ENCODE measurements around the gene CTNND2. TPM values are rescaled to one million over a fixed set of nuclear protein-coding genes. Genes with fewer than 3 reads are reported as not detected.
A peak's percentile ranks its signal among the peaks of the same experiment; 100 is the strongest.

CTNND2 gene
- polyA plus RNA-seq, 3 donors = 1.9 to 2.9 (median 2.9) TPM

DNA sequence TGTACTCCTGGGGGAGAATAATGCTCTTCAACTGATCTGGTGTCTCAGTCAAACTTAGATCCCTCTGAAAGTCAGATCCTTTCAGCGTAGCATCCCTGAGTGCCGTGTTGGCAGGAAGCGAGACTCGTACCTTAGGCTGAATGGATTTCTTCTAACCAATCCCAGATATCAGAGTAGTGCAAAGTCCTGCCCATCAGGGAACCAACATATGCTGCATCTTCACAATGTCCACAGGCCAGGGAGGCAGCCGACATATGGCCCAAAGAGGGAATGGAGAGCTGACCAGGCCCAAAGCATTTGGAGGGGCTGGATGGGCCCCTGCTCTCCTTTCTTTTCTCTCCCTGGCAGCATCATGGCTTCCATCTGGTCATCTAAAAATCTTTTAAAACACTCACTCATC is 646.2 kb downstream of the CTNND2 start:
- no peak for DNase-seq

DNA sequence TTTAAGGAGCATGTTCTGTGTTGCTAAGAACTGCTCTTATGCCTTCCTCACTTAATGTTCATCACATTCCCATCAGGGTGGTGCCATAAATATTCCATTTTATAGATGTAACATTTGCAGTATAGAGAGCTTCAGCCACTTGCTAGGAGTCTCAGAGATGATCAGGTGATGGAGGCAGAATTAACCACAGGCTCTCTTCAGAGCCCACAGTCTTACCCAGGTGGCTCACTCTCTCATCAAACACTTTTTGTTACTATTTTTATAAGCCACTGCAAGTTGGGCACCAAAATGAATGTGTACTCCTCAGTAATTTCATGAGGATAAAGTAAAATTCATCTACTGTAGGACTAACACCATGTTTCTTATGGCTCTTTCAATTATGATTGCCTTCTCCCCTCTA is 651.7 kb downstream of the CTNND2 start:
- DNase-seq = no peak

DNA sequence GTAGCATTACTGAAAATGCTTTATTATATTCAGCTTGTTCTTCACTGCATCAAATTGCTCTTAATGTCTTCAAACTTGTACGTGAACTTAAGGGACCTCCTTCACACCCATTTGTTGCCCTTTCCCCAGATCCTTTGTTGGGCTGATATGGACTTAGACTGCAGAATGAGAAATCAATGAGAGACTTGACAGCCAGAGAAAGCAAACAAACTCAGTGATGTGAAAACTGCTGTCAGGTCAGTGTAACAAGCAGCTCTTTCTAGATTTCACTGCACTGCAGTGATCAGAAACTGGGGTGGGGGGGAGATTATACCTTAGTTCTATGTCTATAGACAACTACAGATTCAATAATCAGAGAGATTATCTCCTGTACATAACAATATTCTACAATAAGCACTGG is 652.2 kb downstream of the CTNND2 start:
- DNase-seq = no peak

DNA sequence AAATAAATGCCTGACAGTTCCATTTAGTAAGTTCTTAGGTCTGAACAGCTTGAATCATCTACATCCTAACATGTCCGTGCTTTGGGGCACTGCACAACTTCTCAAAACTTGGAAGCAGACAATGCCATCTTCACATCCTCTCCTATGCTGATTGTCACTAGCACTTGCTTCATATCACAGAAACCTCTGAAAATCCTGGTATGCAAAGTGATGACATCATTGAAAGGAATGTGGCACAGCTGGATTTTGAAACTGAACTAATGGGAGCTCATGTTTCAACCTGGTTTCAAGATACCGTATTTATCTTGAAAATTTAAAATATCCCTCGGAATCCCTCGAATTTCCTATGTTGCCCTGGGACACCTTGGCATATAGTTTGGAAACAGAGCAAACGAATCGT is 653.0 kb downstream of the CTNND2 start:
- DNase-seq = peak; percentile 66

DNA sequence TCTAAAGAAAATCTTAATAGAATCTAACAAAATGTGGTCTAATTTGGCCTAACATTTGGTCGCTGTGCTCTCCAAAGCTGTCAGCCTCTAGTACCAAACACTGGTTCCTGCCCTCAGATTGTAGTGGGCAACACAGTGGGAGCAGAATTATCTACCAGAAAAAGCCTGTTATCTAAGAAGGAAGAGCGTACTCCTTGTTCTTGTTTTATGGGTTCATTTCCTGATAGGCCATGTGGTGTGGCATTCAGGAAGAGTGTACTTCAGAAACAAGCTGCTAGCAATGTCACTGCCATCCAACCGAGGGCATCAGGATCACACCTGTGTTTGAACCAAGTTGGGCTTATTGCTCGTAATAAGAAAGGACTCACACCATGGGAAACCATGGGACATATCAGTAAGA is 655.3 kb downstream of the CTNND2 start:
- DNase-seq = no peak

DNA sequence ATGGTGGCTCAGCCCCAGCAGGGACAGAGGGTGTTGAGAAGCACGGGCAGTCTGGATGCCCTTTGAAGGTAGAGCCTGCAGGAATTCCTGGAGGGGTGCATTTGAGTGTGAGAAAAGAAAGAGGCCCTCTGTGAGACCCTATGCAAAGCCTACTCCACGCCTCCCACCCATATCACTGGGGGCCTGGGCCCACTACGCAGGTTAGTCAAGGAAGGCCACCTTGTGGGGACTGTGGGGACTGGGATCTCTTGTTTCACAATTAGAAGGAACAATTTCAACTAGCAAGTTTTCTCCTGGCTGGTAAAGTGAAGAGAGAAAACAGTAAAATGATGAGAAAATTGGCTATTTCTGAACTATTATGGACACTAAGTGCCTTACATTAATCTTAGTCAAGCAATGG is 657.0 kb downstream of the CTNND2 start:
- no peak for DNase-seq

DNA sequence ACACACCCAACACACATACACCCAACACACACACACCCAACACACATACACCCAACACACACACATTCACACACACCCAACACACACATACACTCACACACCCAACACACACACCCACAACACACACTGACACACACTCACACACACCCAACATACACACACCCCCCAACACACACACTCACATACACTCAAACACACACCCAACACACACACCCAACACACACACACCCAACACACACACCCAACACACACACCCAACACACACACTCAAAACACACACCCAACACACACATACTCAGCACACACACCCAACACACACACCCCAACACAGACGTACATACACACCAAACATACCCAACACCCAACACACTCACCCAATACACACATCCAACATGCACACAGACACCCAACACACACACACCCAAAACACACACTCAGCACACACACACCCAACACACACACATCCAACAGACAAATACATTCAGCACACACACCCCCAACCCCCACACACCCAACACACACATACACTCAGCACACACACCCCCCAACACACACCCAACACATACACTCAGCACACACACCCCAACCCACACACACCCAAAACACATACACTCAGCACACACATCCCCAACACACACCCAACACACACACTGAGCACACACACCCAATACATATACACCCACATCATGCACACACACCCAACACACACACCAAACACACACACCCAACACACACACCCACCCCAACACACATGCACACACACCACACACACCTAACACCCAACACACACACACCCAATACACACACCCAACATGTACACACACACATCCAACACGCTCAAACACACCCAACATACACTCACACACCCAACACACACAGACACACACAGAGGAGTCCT is 663.7 kb downstream of the CTNND2 start:
- no peak for DNase-seq

DNA sequence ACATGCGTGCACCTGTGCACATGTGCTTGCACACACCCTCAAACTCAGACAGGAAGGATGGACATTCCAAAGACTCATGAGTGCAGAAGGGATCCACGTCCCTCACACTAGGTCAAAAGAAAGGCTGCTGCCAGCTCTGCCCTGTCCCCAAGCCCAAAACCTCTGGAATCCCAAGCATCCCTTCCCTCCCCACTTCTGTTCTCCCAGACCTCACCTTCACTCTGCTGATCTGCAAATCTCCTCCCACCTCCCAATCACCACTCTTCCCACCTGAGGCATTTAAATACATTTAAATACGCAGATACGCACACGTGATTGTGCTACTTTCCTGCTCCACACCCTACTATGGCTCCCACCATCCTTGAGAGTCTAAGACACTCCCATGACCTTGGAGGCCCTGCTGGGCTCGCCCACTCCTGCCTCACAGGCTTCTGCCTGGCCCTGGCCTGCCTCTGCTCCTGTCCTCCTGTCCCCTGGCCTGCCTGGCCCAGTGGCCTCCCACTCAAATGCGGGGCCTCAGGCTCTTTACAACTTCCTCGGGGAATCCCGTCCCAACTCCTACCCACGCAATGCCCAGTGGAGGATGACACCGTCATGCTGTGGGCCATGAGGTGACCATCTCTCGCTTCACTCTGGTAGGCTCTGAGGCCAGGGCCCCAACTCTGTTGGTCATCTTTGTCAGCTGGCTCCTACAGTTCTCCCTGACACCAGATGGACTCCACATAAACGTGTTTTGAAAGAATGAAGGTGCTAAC is 664.8 kb downstream of the CTNND2 start:
- DNase-seq = no peak

DNA sequence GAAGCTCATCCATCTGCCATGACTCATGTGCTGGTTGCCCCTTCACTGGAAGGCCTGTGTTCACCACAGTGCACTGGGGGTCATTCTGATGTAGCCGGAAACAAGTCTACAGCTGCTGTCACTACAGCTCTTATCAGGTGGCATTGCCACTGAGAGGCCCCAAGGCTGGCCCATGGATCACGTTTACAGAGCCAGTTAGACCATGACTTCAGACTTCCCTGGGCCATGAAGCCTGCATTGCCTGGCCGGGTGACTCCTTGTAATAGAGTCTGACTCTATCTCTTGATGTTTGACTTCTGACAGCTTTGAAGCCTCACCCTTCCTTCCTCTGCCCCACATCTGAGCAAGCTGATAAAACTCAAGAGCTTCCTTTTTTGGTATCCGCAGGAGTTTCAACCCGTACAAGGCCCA is 669.7 kb downstream of the CTNND2 start:
- DNase-seq = no peak

DNA sequence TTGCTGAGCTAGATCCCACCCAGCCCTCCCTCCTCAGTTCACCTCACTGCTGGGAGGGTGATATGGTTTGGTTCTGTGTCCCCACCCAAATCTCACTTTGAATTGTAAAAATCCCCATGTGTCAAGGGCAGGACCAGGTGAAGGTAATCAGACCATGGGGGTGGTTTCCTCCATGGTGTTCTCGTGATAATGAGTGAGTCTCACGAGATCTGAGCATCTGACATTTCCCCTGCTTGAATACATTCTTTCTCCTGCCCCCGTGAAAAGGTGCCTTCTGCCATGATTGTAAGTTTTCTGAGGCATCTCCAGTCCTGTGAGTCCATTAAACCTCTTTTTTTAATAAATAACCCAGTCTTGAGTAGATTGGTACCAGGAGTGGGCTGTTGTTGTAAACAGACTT is 673.4 kb downstream of the CTNND2 start:
- DNase-seq = no peak

DNA sequence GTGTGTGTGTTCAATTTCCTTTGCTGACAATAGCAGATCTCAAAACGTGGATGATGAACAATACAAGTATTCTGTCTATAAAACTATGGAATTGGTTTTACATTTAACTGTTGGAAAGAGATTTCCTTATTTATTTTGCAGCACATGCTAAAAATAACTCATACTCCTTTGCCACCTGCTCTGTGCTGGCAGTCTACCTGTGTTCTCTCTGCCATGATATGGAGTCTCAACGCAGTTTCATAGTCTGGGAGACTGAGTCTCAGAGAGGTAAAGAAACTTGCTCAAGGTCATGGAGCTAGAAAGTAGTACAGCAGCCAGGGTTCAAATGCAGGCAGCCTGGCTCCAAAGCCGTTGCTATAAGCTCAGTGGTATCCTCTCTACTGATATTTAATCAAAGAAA is 677.2 kb downstream of the CTNND2 start:
- no peak for DNase-seq

DNA sequence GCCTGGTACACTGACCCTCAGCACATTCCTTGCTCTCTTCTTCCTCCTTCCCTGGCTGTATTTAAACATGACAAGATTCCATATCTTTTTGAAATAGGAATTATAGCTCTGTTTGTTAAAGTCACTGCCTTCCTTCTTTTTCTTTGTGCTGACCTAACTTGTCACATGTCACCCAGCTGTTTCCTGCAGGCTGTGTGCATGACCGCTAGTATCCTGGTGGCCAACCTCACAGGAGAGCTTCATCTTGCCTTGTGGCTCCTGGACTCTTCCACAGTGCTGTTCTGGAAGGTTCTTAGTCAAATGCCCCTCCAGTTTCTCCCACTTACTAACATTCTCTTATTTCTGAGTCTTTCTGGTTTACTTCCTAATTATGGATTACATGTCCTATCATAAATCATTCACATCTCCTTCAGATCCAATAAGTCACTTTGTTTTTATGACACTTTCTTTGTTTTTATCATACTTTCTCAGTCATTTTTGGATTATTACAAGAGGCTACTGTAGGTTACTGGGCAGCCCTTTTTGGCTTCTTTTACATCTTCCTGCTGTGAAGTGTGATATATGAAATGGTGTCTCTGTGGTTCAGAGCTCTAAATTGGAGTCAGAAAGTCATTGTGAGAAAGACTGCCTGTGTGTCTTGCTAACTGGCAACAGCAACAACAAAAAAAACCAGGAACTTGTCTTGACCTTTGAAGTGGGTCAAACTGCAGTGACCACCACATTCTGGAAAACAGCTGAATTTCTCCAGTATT is 679.6 kb downstream of the CTNND2 start:
- DNase-seq = no peak

DNA sequence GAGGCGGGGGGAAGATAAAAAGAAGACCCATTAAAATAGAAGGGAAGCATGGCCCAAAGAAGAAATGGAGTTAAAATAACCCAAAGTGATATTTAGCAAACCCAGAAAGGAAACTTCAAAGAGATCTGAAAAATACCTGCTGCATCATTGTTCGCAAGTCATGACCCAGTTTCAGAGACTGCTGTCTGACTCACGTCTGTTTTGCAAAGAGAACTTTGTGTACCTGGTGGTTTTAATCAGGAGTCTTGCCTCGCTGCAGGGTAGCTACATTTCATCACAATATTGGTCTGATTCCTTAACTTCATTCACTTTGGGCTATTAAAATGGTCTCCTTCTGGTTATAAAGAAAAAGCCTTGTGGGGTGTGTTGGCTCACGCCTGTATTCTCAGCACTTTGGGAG is 682.1 kb downstream of the CTNND2 start:
- no peak for DNase-seq

DNA sequence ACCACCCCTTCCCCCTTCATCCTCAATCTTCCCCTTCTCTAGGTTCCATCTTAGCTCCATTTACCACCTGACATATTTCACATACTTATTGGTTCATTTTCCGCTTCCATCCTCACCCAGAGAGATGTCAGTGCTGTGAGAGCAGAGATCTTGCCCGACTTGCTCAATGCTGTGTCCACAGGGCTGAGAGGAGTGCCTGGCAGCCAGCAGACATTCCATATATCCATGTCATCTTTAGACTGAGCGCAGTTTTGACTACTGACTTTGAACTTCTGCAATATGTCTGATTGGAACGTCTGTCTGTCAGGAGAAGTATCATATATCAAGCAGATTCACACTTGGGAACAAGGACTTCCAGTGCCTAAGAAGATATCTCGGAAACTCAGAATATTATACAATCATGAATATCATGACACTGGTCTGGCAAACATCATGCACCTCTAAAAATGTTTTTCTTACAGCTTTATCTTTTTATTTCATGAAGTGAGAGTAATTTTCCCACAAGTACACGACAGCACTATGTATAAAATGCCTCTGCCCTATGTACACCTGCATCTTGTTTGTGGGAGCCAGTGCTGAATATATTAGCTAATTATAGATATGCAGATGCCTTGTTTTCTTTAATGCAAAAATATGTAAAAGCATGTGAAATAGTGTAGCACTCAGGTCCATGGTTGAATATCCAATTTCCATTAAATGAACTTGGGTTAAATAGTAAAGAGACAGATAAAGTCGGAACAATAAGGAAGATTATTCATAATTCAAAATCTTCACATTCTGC is 689.2 kb downstream of the CTNND2 start:
- DNase-seq = no peak

DNA sequence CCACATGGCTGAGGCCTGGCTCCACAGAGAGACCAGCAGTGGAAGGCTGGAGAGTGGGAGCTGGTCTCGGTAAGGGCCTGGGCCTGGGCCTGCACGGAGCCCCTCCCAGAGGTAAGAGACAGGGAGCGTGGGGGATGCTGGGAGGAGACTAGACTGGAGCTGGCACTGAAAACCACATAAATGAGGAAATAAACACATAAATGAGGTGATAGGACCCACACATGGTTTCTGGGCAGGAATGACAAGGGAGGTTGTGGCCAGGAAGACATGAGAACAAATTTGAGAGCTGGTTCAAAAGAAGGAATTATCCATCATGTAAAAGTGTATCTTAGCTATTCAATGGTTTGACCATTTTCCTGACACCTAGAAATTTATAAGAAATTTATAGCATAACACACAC is 691.5 kb downstream of the CTNND2 start:
- no peak for DNase-seq

DNA sequence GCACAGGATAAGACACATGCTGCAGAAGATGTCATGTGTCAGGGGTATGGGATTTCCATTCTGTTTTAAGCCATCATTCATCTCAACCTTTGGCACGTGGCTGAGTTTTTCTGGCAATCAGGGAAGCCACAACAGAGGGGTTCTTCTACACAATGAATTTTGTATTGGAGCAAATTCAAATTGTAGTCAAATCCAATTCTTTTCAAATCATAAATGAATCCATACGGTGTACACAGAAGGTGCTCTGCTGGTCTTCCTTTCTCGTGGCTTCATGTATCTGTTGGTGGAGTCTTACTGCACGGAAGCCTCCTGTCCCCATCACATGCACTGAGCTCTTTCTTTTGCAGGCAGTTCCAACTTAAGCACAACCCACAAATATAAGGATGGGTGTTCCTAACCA is 706.5 kb downstream of the CTNND2 start:
- no peak for DNase-seq

DNA sequence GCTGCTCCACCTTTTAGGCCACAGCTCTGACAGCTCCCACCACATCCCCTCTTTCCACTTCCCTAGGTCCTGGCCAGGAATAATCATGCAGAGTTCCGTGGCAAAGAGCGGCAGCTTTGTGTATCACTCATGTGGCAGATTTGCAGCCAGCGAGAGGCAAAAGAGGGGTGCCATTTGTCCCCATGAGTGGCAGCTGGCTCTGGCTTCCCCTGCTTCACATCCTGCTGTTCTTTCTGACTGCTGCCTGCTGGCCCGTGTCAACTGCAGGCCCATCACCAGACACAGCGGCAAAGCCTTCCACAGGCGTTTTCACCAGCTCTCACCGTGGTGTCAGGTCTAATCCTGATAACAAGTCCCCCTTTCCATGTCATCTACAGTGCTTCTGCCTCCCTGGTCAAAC is 712.6 kb downstream of the CTNND2 start:
- DNase-seq = no peak

DNA sequence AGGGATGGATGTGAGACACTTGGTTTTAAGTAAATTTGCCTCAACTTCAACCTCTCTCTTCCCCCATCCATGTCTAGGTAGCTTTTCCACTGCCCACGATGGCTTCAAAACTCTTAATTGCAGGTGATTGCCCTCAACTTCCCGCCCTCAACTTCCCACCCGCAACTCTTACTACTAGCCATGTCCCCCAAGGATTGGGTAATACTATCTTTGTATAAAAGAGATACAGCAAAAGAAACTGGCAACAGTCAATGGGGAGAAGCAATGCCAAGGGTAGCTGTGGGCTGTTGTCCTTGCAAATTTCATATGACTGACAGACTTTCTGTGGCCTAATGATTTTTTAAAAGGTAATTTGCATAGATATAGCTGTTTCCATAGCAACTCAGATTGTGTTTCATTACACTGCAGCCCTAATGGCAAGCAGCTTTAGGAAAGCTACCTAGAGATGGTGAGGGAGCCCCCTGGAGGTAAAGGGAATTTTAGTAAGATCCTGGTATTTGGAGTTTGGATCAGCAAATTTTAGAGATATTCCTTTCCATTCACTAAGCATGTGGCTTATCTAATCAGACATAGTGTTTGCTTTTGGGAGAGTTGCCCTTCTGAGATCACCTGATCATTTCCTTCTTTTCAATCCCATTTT is 721.7 kb downstream of the CTNND2 start:
- no peak for DNase-seq

DNA sequence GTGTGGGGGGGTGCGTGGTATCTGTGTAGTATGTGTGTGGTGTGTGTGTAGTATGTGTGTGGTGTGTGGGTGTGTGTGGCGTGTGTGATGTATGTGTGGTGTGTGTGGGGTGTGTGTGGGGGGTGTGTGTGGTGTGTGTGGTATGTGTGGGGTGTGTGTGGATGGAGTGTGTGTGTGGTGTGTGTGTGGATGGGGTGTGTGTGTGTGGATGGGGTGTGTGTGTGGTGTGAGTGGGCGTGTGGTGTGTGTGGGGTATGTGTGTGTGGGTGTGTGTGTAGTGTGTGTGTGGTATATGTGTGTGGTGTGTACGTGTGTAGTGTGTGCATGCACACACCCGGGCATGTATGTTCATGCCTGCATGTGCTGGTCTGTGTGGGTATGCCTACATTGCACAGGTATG is 722.3 kb downstream of the CTNND2 start:
- DNase-seq = no peak

DNA sequence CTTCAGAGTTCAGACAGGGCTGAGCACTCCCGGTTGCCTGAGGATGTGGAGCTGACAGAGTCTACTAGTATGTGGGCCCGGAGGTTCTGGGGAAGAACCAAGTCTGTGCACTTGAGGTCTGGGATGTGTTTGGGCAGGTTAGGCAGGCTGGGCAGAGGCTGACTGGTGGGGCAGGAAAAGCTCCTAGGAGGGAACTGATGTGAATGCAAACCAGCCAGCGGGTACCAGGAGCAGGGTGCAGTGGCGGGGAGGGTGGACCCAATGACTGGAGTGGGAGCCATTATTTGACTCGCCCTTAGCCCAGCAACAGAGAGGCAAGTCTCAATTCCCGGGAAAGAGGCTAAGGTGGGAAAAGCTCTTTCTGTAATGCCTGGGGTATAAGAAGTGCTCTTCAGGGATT is 723.4 kb downstream of the CTNND2 start:
- DNase-seq = no peak

DNA sequence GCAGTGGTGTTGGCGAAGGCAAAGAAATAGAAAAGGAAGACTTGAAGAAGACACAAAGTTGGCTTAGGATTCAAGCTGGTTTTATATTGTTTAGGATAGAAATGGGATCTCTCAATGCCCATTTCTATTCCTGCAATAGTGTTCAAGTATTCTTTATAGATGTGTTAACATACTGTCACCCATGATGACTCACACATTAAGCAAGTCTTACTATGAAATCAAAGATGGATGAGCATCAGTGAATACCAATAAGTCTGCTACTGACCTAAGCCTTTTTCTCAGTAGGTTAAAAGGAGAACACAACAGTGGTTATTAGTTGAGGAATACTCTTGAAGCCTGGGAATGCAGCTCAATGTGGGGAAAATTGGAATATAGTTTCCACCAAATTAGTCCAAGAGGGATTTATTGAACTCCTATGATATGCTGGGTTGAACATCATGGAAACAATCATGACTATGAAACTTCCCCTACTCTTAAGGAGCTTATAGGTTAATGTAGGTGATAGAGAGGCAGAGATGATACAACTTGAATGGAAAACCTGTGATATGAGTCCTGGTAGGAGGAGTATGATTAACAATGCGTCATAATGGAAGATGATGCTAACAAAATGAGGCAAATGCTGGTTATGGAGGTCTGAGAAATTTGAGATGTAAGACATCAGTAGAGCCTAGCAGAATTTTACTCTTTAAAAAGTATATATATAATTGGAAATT is 726.1 kb downstream of the CTNND2 start:
- no peak for DNase-seq

Data from renal pelvis (tissue), 4 donors.